LNCaP clone FGC (cell line): Measurements from ENCODE around the gene CACNA1A.

Experiments used
- DNase-seq: peaks from one replicate; pipeline ENCODE4 v3.0.0-alpha.2; 2011; ENCODE audit warnings: low read depth
- H3K4me3 ChIP-seq: 2 replicates; pipeline ENCODE4 v1.5.1; 2011; ENCODE audit warnings: mild to moderate bottlenecking, low read depth, low read length, control low read depth
- CTCF ChIP-seq: IDR thresholded peaks from 2 replicates; pipeline ENCODE4 v1.5.1; 2012; ENCODE audit warnings: mild to moderate bottlenecking; ENCODE audit not compliant: control insufficient read depth, insufficient read depth; ENCODE audit errors: extremely low read depth

CACNA1A gene

GRCh38 chr19:13506471-13506820 lies at the start of gene CACNA1A:
TSS of gene CACNA1A (minus strand) at chr19:13506479. CDS start at chr19:13506224, 255 bp downstream.
- no peak for DNase-seq
- H3K4me3 ChIP-seq, result no peak within 1 kb of the TSS
- no peak for TF ChIP-seq CTCF

- no peak overlapping the region for H3K4me3 ChIP-seq
- DNase-seq, result no peak
- no peak for TF ChIP-seq CTCF
Observed at GRCh38 chr19:13554506-13555240, 48.4 kb upstream of the CACNA1A start.

- DNase-seq, result no peak
- no peak for TF ChIP-seq CTCF
- H3K4me3 ChIP-seq, result no peak overlapping the region
Observed at GRCh38 chr19:13553880-13554400, 47.7 kb upstream of the CACNA1A start.

- TF ChIP-seq CTCF, result no peak
- no peak overlapping the region for H3K4me3 ChIP-seq
- DNase-seq, result no peak
Observed at GRCh38 chr19:13548131-13548530, 41.9 kb upstream of the CACNA1A start.

- H3K4me3 ChIP-seq, result no peak overlapping the region
- no peak for DNase-seq
- TF ChIP-seq CTCF, result no peak
Observed at GRCh38 chr19:13547102-13547501, 40.8 kb upstream of the CACNA1A start.

GRCh38 chr19:13544423-13544822 lies 38.1 kb upstream of the CACNA1A start:
- TF ChIP-seq CTCF, result no peak
- DNase-seq, result no peak
- no peak overlapping the region for H3K4me3 ChIP-seq

GRCh38 chr19:13541554-13541953 lies 35.3 kb upstream of the CACNA1A start:
- DNase-seq, result no peak
- no peak overlapping the region for H3K4me3 ChIP-seq
- TF ChIP-seq CTCF, result no peak
